ENCODE data around the gene SNTG2. TPM values are rescaled to one million over a fixed set of nuclear protein-coding genes. Genes with fewer than 3 reads are reported as not detected.

The SNTG2 gene
- total RNA-seq, 2 donors from 2014 or later = 2.5 to 3.8 TPM

GRCh38 chr2:1203772-1204171, 253.1 kb downstream of the SNTG2 start:
- Mint-ChIP-seq H3K27me3 (ENCODE audit: low read depth) (peaks cover 2% of the 10 kb centered on the region), H3K4me1 (ENCODE audit: low read depth) (no peaks in the 10 kb centered on the region), H3K4me3 (no peak overlapping the region), H3K36me3 (ENCODE audit: insufficient read depth in 2 of 2) (peaks cover 5 to 7% of the 10 kb centered on the region in 2 donors), H3K9me3 (peaks cover 7 to 10% of the 10 kb centered on the region in 2 donors), H3K27ac (no peak overlapping the region)
- no peak for DNase-seq
- ATAC-seq (replicated peaks in 1 of 2) = no peak

- Mint-ChIP-seq H3K27me3 (ENCODE audit: low read depth) (peaks cover 5% of the 10 kb centered on the region), H3K36me3 (ENCODE audit: insufficient read depth in 2 of 2) (peaks cover 6 to 8% of the 10 kb centered on the region in 2 donors), H3K4me3 (no peak overlapping the region), H3K9me3 (peaks cover 5 to 10% of the 10 kb centered on the region in 2 donors), H3K27ac (no peak overlapping the region), H3K4me1 (ENCODE audit: low read depth) (peaks cover 6% of the 10 kb centered on the region)
- DNase-seq (no peak), ATAC-seq (replicated peaks in 1 of 2) (no peak)
Measured at GRCh38 chr2:1205853-1206252, 255.2 kb downstream of the SNTG2 start.

DNA sequence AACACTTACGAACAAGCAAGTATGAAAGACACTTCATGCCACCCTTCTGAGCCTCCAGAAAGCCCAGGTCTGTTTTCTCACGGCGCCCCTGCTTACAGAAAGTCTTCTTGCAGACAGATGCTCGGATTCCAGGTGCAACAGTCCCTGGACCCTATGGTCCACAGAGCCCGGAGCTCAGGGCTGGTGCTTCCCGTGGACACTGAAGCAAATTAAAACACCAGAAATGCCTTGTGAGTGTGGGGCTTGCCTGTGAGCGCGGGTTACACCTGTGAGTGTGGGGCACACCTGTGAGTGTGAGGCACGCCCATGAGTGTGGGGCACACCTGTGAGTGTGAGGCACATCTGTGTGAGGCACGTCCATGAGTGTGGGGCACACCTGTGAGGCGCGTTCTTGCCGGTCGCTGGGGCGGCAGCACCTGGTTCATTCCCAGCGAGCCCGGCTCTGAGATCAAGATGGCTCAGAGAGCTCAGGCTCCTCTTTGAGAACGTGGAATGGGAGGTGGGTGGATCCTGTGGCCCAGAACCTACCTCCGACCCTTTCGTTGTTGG, 257.4 kb downstream of the SNTG2 start:
- H3K27ac Mint-ChIP-seq = no peak overlapping the region

GRCh38 chr2:1208522-1208921, 257.9 kb downstream of the SNTG2 start:
- H3K36me3 Mint-ChIP-seq (ENCODE audit: insufficient read depth in 2 of 2) = peaks cover 6 to 7% of the 10 kb centered on the region in 2 donors
- no peak overlapping the region for H3K4me3 Mint-ChIP-seq
- no peak for ATAC-seq (replicated peaks in 1 of 2)
- peaks cover 4 to 7% of the 10 kb centered on the region in 2 donors for H3K9me3 Mint-ChIP-seq
- H3K27ac Mint-ChIP-seq = no peak overlapping the region
- peaks cover 6% of the 10 kb centered on the region for H3K4me1 Mint-ChIP-seq (ENCODE audit: low read depth)
- DNase-seq = no peak
- peaks cover 5% of the 10 kb centered on the region for H3K27me3 Mint-ChIP-seq (ENCODE audit: low read depth)

More for the DNA sequence above, 257.4 kb downstream of the SNTG2 start:
- H3K4me1 Mint-ChIP-seq (ENCODE audit: low read depth) = peaks cover 6% of the 10 kb centered on the region
- peaks cover 6 to 7% of the 10 kb centered on the region in 2 donors for H3K36me3 Mint-ChIP-seq (ENCODE audit: insufficient read depth in 2 of 2)
- H3K9me3 Mint-ChIP-seq = peaks cover 4 to 7% of the 10 kb centered on the region in 2 donors
- ATAC-seq (replicated peaks in 1 of 2) (no peak), DNase-seq (no peak)
- H3K4me3 Mint-ChIP-seq = no peak overlapping the region
- peaks cover 5% of the 10 kb centered on the region for H3K27me3 Mint-ChIP-seq (ENCODE audit: low read depth)

DNA sequence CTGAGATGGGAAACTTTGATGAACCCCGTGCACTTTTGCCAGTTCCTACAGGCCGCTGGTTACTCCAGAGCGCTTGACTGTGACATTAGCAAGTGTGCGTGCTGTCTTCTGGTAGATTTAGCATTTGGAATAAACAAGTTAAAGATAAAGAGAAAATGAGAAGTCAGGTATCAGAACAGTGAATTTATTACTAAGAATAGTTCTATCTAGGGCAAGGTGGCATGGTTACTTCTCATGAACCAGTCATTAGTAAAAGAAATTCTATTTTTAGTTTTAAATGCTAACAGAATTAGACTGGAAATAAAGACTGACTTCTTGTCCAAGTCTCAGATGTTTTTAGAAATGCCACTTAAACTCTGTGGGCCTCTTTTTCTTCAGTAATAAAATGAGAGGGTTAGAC, 258.6 kb downstream of the SNTG2 start:
- Mint-ChIP-seq H3K27me3 (ENCODE audit: low read depth) (peaks cover 5% of the 10 kb centered on the region), H3K36me3 (ENCODE audit: insufficient read depth in 2 of 2) (peaks cover 6 to 12% of the 10 kb centered on the region in 2 donors), H3K4me3 (no peak overlapping the region), H3K9me3 (peaks cover 4 to 7% of the 10 kb centered on the region in 2 donors), H3K4me1 (ENCODE audit: low read depth) (peaks cover 6% of the 10 kb centered on the region), H3K27ac (no peak overlapping the region)
- no peak for DNase-seq
- ATAC-seq (replicated peaks in 1 of 2) = no peak

GRCh38 chr2:1209761-1210160, 259.1 kb downstream of the SNTG2 start:
- ATAC-seq (replicated peaks in 1 of 2) (no peak), DNase-seq (no peak)
- H3K36me3 Mint-ChIP-seq (ENCODE audit: insufficient read depth in 2 of 2) = peaks cover 6 to 16% of the 10 kb centered on the region in 2 donors
- peaks cover 6% of the 10 kb centered on the region for H3K4me1 Mint-ChIP-seq (ENCODE audit: low read depth)
- no peak overlapping the region for H3K27ac Mint-ChIP-seq
- H3K9me3 Mint-ChIP-seq = peaks cover 4 to 7% of the 10 kb centered on the region in 2 donors
- H3K4me3 Mint-ChIP-seq = no peak overlapping the region
- H3K27me3 Mint-ChIP-seq (ENCODE audit: low read depth) = peaks cover 5% of the 10 kb centered on the region

GRCh38 chr2:1210352-1210751, 259.7 kb downstream of the SNTG2 start:
- H3K9me3 Mint-ChIP-seq = peaks cover 4 to 7% of the 10 kb centered on the region in 2 donors
- H3K4me3 Mint-ChIP-seq = no peak overlapping the region
- ATAC-seq (replicated peaks in 1 of 2) (peak; percentile 90 to 91), DNase-seq (peak; percentile 11 to 13)
- H3K27me3 Mint-ChIP-seq (ENCODE audit: low read depth) = peaks cover 5% of the 10 kb centered on the region
- H3K4me1 Mint-ChIP-seq (ENCODE audit: low read depth) = peaks cover 6% of the 10 kb centered on the region
- peaks cover 8 to 18% of the 10 kb centered on the region in 2 donors for H3K36me3 Mint-ChIP-seq (ENCODE audit: insufficient read depth in 2 of 2)
- H3K27ac Mint-ChIP-seq = no peak overlapping the region

DNA sequence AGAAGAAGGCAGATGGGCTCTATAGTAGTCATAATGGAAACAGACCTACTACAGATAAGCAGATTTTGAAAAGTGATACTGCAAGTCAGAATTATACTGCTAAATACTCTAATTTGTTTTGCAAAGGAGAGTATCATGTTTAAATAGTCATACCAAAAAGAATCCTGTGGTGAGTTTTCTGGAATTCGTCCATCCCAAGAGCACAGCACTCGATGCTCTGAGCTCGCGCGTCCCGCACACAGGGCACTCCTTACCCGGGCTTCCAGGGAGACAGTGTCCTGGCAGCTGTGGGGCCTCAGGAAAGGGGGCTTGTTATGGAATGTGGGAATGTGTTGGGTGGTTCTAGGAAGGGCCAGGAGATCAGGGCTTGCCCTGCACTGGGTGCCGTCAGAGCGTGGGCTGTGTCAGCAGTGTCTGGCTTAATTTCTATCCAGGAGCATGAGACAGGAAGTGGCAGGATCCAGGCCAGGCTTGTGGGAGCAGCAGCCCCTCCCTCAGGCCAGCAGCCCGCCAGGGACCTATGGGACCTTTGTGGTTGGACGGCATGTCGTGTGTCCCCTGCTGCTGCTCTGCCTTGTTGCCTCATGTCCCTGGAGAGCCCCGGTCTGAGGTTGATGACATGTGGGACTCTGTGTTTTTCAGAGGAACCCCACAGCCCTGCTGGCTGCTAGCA, 269.4 kb downstream of the SNTG2 start:
- H3K27ac Mint-ChIP-seq = no peak overlapping the region
- peaks cover 0 to under 1% of the 10 kb centered on the region in 2 donors for H3K36me3 Mint-ChIP-seq (ENCODE audit: insufficient read depth in 2 of 2)
- DNase-seq (no peak), ATAC-seq (replicated peaks in 1 of 2) (no peak)
- H3K27me3 Mint-ChIP-seq (ENCODE audit: low read depth) = no peaks in the 10 kb centered on the region
- no peak overlapping the region for H3K4me3 Mint-ChIP-seq
- peaks cover 0 to 3% of the 10 kb centered on the region in 2 donors for H3K9me3 Mint-ChIP-seq
- no peaks in the 10 kb centered on the region for H3K4me1 Mint-ChIP-seq (ENCODE audit: low read depth)

- Mint-ChIP-seq H3K9me3 (peaks cover 0 to 3% of the 10 kb centered on the region in 2 donors), H3K36me3 (ENCODE audit: insufficient read depth in 2 of 2) (no peaks in the 10 kb centered on the region), H3K4me3 (no peak overlapping the region), H3K27me3 (ENCODE audit: low read depth) (no peaks in the 10 kb centered on the region), H3K4me1 (ENCODE audit: low read depth) (no peaks in the 10 kb centered on the region), H3K27ac (peak overlapping the region; percentile 12)
- no peak for ATAC-seq (replicated peaks in 1 of 2)
- DNase-seq = no peak
Measured at GRCh38 chr2:1222056-1222455, 271.4 kb downstream of the SNTG2 start.

- H3K4me1 Mint-ChIP-seq (ENCODE audit: low read depth) = no peaks in the 10 kb centered on the region
- no peak overlapping the region for H3K4me3 Mint-ChIP-seq
- no peaks in the 10 kb centered on the region for H3K27me3 Mint-ChIP-seq (ENCODE audit: low read depth)
- no peak overlapping the region for H3K27ac Mint-ChIP-seq
- DNase-seq (no peak), ATAC-seq (replicated peaks in 1 of 2) (no peak)
- peaks cover 0 to 3% of the 10 kb centered on the region in 2 donors for H3K9me3 Mint-ChIP-seq
- H3K36me3 Mint-ChIP-seq (ENCODE audit: insufficient read depth in 2 of 2) = no peaks in the 10 kb centered on the region
Measured at GRCh38 chr2:1223791-1224190, 273.1 kb downstream of the SNTG2 start.

GRCh38 chr2:1224901-1225300, 274.3 kb downstream of the SNTG2 start:
- DNase-seq (no peak), ATAC-seq (replicated peaks in 1 of 2) (no peak)
- Mint-ChIP-seq H3K9me3 (peaks cover 0 to 3% of the 10 kb centered on the region in 2 donors), H3K4me3 (no peak overlapping the region), H3K27me3 (ENCODE audit: low read depth) (no peaks in the 10 kb centered on the region), H3K4me1 (ENCODE audit: low read depth) (no peaks in the 10 kb centered on the region), H3K36me3 (ENCODE audit: insufficient read depth in 2 of 2) (no peaks in the 10 kb centered on the region), H3K27ac (no peak overlapping the region)

- Mint-ChIP-seq H3K4me1 (ENCODE audit: low read depth) (no peaks in the 10 kb centered on the region), H3K27me3 (ENCODE audit: low read depth) (no peaks in the 10 kb centered on the region), H3K4me3 (no peak overlapping the region), H3K9me3 (no peaks in the 10 kb centered on the region), H3K27ac (no peak overlapping the region), H3K36me3 (ENCODE audit: insufficient read depth in 2 of 2) (no peaks in the 10 kb centered on the region)
- no peak for ATAC-seq (replicated peaks in 1 of 2)
- no peak for DNase-seq
Measured at GRCh38 chr2:1226766-1227165, 276.1 kb downstream of the SNTG2 start.

DNA sequence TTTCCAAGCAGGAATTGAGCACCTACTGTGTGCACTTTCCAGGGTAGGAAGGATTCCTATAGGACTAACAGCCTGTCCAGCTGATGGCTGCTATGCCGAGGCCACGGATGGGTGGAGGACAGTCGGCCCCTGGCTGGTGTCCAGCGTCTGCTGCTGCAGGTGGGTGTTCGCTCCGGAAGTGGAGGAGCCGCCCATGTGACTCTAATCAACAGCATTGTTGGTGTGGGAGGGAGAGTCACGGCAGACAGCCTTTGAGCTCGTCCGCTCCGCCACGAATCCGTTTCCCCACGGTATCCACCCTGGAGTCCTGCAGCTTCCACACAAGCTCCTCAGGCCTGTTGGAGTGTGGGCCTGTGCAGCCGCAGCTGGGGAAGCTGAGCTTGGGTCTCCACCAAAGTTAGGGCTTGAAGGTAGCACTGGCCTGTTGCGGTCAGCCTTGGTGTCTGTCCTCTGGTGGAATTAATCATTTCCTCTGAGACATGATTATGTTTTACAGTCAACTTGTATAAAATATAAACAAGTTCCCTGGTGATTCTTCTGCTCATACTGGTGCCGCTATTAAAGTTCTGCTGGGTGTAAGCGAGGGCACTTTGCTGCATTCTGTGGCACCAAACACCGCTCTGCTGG, 276.7 kb downstream of the SNTG2 start:
- H3K27me3 Mint-ChIP-seq (ENCODE audit: low read depth) = no peaks in the 10 kb centered on the region
- ATAC-seq (replicated peaks in 1 of 2) (no peak), DNase-seq (no peak)
- H3K4me3 Mint-ChIP-seq = no peak overlapping the region
- H3K36me3 Mint-ChIP-seq (ENCODE audit: insufficient read depth in 2 of 2) = no peaks in the 10 kb centered on the region
- H3K27ac Mint-ChIP-seq = no peak overlapping the region
- H3K9me3 Mint-ChIP-seq = no peaks in the 10 kb centered on the region
- no peaks in the 10 kb centered on the region for H3K4me1 Mint-ChIP-seq (ENCODE audit: low read depth)

Data from activated T-cell treated with anti-CD3 and anti-CD28 coated beads, Interleukin-2, amount 50 U/mL, for 72 hours (primary cell).